Stimulated activated CD8-positive, alpha-beta memory T cell treated with anti-CD3 and anti-CD28 coated beads, Interleukin-2, amount 100 ng/mL, for 1 hour (primary cell): ENCODE data around the gene MYO18B.

Experiments used
- DNase-seq, 2 donors: peaks; one replicate each; pipeline ENCODE4 v3.0.0-alpha.2; 2020; ENCODE audit warnings: low read depth in 2 of 2

Gene MYO18B

GRCh38 chr22:25849522-25849921 lies 107.5 kb downstream of the MYO18B start:
- DNase-seq, result no peak

DNA sequence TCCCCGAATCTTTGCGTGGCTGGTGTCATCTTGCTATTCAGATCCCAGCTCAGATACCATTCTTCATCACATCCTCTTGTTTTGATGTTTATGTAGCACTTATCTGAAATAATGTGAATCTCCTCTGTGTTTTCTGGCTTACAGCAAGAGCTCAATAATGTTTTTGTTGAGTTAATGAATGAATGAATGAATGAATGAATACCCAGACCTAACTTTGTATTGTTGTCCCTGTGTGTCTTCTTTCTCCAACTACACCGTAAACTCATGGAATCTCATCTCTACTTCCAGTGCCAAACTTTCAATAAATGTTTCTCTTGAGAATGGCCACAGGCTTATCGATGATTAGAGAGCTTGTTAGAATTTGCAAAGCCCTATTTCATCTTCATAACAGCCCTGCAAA lies 110.2 kb downstream of the MYO18B start:
- no peak for DNase-seq

GRCh38 chr22:25853078-25853477 lies 111.1 kb downstream of the MYO18B start:
- DNase-seq, result no peak

GRCh38 chr22:25853501-25854284 lies 111.7 kb downstream of the MYO18B start:
- DNase-seq, result no peak

- DNase-seq, result no peak
Measured at GRCh38 chr22:25869771-25870170, 127.8 kb downstream of the MYO18B start.

- DNase-seq, result no peak
Measured at GRCh38 chr22:25874327-25874726, 132.3 kb downstream of the MYO18B start.

DNA sequence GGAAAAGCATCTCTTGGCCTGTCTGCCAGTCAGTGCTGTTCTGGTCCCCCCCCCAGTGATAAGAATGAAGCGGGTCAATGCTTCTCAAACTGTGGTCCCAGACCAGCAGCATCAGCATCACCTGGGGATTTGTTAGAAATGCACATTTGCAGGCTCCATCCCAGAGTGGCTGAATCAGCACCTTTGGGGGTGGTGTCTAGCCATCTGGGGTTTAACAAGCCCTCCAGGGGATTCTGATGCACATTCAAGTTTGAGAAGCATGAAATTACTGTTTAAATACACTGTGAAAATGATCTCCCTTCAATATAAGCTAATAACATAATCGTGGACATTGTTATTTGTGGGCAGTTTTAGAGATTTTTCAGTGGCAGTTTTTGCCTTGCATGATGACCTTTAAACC lies 133.5 kb downstream of the MYO18B start:
- DNase-seq, result no peak

DNA sequence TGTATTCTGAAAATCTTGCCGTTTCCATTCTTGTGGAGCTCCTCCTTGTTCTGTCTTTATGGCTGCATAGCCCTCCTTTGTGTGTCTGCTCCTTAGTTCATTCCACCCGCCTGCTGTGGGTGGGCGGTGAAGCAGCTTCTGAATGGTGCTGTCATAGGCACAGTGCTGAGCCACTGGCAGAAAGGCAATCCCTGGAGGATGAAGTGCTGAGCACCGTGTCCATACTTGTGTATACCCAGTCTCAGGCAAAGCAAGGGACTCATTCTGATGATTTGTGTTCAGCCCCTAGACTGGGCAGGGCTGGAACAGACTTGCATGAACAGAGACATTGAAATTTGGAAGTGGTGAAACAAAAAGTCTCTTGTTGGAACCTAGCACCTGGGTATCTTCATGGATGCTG lies 134.9 kb downstream of the MYO18B start:
- DNase-seq, result no peak

DNA sequence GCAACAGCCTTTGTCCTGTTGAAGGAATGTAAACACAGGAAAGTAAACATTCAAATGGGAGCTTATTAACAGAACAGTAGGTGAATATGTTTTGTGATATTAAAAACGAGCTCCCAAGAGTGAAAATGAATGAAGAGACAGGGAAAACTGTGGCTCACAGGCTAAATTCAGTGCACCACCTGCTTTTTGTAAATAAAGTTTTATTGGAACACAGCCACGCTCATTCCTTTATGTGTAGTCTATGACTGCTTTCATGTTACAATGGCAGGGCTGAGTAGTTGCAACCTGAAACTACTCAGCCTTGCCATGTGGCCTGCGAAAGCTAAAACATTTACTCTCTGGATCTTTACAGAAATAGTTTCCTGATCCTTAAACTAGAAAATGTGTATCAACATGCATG lies 136.9 kb downstream of the MYO18B start:
- no peak for DNase-seq

DNA sequence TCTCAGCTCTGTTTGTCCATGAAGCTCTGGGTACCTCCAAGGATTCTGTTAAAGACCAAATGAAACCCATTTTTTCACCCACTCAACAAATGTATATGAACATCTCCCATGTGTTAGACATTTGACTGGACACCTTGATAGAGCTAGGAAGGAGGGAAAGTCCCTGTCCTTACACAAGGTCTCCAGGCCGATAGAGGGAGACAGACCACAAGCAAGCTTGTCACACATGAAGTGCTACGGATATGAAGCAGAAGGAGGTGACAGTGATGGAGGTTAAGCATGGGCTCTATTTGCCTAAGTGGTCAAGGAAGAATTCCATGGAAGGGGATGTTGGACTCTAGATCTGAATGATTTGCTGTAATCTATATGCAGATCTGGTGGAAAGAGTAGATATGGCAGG lies 138.5 kb downstream of the MYO18B start:
- DNase-seq, result no peak

GRCh38 chr22:25881210-25881755 lies 139.3 kb downstream of the MYO18B start:
- DNase-seq, result no peak

- no peak for DNase-seq
Measured at GRCh38 chr22:25882360-25882759, 140.4 kb downstream of the MYO18B start.

GRCh38 chr22:25883482-25884033 lies 141.6 kb downstream of the MYO18B start:
- DNase-seq, result no peak

DNA sequence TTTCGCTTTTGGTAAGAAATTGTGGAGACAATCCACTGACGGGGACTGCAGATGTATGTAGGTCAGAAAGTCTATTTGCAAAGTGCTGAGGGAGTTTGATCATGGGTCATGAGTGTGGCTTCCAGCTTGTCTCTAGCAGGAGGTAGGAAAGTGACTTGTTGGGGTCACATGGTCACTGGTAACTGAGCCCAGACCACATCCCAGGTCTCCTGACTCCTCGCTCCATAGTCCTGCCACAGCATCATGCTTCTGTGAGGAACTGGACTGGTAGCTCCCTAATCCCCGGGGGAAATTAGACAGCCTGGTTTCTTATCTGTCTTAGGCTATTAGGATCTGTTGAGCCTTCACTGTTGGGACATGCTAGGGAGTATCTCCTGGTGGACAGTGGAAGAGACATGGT lies 142.1 kb downstream of the MYO18B start:
- DNase-seq, result no peak

DNA sequence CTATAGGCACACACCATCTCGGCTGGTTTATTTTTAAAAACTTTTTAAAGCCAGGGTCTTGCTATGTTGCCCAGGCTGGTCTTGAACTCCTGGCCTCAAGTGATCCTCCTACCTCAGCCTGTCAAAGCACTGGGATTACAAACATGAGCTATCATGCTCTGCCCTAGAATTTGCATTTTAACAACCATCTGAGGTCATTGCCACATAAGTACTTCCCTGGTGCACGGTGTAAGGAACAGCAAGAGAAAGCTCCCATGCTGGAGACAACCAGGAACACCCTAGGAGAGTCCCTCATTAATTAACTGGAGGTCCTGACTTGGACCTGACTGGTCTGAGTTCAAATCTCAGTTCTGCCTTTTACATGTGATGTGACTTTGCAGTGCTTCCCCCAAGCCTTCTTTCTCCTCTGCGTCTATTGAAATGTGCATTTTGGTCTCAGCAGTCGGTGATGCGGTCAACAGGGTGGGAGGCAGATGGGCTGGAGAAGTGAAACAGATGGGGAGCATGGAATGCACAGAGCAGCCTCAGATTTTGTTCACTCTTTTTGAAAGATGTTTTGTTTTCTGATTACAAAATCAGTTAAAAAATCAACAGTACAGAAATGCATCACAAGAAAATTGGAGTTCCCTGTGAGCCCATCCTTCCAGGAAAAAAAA lies 146.5 kb downstream of the MYO18B start:
- no peak for DNase-seq

DNA sequence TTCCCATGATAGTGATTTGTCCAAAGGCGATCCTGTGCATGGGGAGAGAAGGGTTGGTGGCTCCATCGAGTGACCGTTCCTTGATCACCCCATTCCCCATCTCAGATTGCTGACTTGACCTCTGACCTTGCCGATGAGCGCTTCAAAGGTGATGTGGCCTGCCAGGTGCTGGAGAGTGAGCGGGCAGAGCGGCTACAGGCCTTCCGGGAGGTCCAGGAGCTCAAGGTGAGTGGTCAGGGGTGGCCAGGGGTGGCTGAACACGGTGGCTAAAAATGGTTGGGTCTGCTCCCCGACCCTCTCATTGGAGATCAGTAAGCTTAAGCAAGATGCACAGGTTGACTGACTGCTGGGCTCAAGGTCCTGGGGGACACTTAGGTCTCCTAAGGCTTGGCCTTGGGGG lies 148.7 kb downstream of the MYO18B start:
- DNase-seq, result no peak

- DNase-seq, result no peak
Measured at GRCh38 chr22:25892678-25893077, 150.7 kb downstream of the MYO18B start.

- no peak for DNase-seq
Measured at GRCh38 chr22:25895678-25896077, 153.7 kb downstream of the MYO18B start.

- DNase-seq, result no peak
Measured at GRCh38 chr22:25896098-25896497, 154.1 kb downstream of the MYO18B start.

GRCh38 chr22:25896592-25896991 lies 154.6 kb downstream of the MYO18B start:
- DNase-seq, result no peak

DNA sequence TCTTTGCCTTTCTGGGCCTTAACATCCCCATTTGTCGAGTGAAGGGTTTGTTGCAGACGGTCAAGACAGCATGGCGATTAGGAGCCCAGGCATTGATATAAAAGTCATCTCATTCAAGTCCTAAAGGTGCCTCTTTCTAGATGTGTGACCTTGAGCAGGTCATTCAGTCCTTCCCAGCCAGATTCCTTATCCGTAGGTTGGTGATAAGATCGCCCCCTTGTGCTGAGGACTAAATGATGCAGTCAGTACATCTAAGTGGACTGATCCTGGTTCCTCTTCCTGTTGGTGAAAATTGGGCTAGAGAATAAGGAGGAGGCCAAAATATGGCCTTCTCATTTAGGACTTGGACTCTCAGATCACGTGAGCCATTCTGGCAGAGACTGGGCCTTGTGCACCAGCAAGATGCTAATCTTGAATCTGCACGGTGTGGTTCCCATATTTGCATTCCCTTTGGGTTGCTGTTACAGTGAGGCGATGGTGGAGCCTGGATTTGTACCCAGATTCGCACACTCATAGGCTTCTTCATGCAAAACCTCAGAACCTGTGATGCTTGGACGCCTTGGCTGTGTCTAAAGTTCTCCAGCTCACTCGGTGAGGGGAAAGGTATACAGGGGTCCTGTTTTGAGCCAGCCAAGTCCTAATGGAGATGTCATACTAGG lies 156.8 kb downstream of the MYO18B start:
- no peak for DNase-seq

DNA sequence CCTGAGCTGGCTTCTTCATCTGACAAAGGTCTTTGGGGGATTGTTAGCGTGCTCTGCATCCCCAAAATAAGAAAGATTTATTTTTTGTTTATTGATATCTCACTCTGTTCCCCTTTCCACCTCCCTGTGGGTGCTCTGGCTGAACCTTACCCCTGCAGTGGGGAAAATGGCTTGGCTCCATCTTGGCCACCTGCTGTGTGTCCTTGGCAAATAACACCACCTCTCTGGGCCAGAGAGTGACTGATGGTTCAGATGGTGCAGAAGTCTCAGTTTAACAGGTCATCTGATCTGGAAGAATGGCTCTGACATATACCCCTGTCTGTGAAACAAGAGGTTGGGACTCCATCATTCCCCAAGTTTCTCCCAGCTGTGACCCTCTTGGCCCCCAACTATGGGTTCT lies 157.6 kb downstream of the MYO18B start:
- no peak for DNase-seq
